GM21423 (cell line): Measurements from ENCODE around the gene HS6ST3.
A peak's percentile ranks its signal among the peaks of the same experiment; 100 is the strongest.

ENCODE experiments used
- ATAC-seq: cut with Tn5 transposase; IDR thresholded peaks from one replicate; pipeline ENCODE4 v1.9.1; 2021; ENCODE audit warnings: mild to moderate bottlenecking, moderate library complexity; ENCODE audit not compliant: unreplicated experiment

Gene HS6ST3

GRCh38 chr13:96810104-96810503 lies 720.2 kb downstream of the HS6ST3 start:
- no peak for ATAC-seq

- no peak for ATAC-seq
Observed at GRCh38 chr13:96811049-96811448, 721.1 kb downstream of the HS6ST3 start.

GRCh38 chr13:96816261-96816660 lies 726.4 kb downstream of the HS6ST3 start:
- ATAC-seq, result no peak

GRCh38 chr13:96816874-96817273 lies 727.0 kb downstream of the HS6ST3 start:
- no peak for ATAC-seq

- no peak for ATAC-seq
Observed at GRCh38 chr13:96817336-96817941, 727.5 kb downstream of the HS6ST3 start.

- no peak for ATAC-seq
Observed at GRCh38 chr13:96819375-96819774, 729.5 kb downstream of the HS6ST3 start.

GRCh38 chr13:96821381-96821780 lies 731.5 kb downstream of the HS6ST3 start:
- ATAC-seq, result no peak

GRCh38 chr13:96821971-96822370 lies 732.1 kb downstream of the HS6ST3 start:
- ATAC-seq, result no peak

- peak; percentile 55 for ATAC-seq
Observed at GRCh38 chr13:96822895-96823294, 733.0 kb downstream of the HS6ST3 start.

GRCh38 chr13:96824140-96824539 lies 734.2 kb downstream of the HS6ST3 start:
- no peak for ATAC-seq

GRCh38 chr13:96825653-96826052 lies 735.7 kb downstream of the HS6ST3 start:
- ATAC-seq, result no peak

GRCh38 chr13:96834626-96835025 lies 744.7 kb downstream of the HS6ST3 start:
- ATAC-seq, result no peak

GRCh38 chr13:96835546-96835945 lies 745.6 kb downstream of the HS6ST3 start:
- no peak for ATAC-seq

- no peak for ATAC-seq
Observed at GRCh38 chr13:96836733-96837132, 746.8 kb downstream of the HS6ST3 start.

- ATAC-seq, result no peak
Observed at GRCh38 chr13:96837809-96838208, 747.9 kb downstream of the HS6ST3 start.

- no peak for ATAC-seq
Observed at GRCh38 chr13:96844195-96844594, 754.3 kb downstream of the HS6ST3 start.

GRCh38 chr13:96844616-96845015 lies 754.7 kb downstream of the HS6ST3 start:
- no peak for ATAC-seq

GRCh38 chr13:96848286-96848685 lies 758.4 kb downstream of the HS6ST3 start:
- no peak for ATAC-seq

- ATAC-seq, result no peak
Observed at GRCh38 chr13:96849091-96849490, 759.2 kb downstream of the HS6ST3 start.

- no peak for ATAC-seq
Observed at GRCh38 chr13:96850538-96851145, 760.7 kb downstream of the HS6ST3 start.

GRCh38 chr13:96851856-96852445 lies 762.0 kb downstream of the HS6ST3 start:
- ATAC-seq, result no peak

- ATAC-seq, result no peak
Observed at GRCh38 chr13:96858133-96858826, 768.4 kb downstream of the HS6ST3 start.
